ENCODE data around the gene PSMD13. TPM values are rescaled to one million over a fixed set of nuclear protein-coding genes. Genes with fewer than 3 reads are reported as not detected.

The PSMD13 gene
- total RNA-seq, 1 donor, result 130 TPM

- DNase-seq (ENCODE audit: low read depth), result no peak
- no peak overlapping the region for H3K4me3 ChIP-seq (ENCODE audit: low read depth, low read length)
- no peak for TF ChIP-seq CTCF (IDR thresholded peaks at IDR 0.05; ENCODE audit: insufficient read depth, low read depth, low read length)
These were observed 15.2 kb upstream of the PSMD13 start for GRCh38 chr11:221539-221938.

GRCh38 chr11:221998-222789, 14.6 kb upstream of the PSMD13 start:
- TF ChIP-seq CTCF (IDR thresholded peaks at IDR 0.05; ENCODE audit: insufficient read depth, low read depth, low read length), result no peak
- no peak overlapping the region for H3K4me3 ChIP-seq (ENCODE audit: low read depth, low read length)
- no peak for DNase-seq (ENCODE audit: low read depth)

GRCh38 chr11:223026-223789, 13.6 kb upstream of the PSMD13 start:
- DNase-seq (ENCODE audit: low read depth), result no peak
- TF ChIP-seq CTCF (IDR thresholded peaks at IDR 0.05; ENCODE audit: insufficient read depth, low read depth, low read length), result no peak
- no peak overlapping the region for H3K4me3 ChIP-seq (ENCODE audit: low read depth, low read length)

- no peak for TF ChIP-seq CTCF (IDR thresholded peaks at IDR 0.05; ENCODE audit: insufficient read depth, low read depth, low read length)
- no peak overlapping the region for H3K4me3 ChIP-seq (ENCODE audit: low read depth, low read length)
- DNase-seq (ENCODE audit: low read depth), result no peak
These were observed 12.9 kb upstream of the PSMD13 start for GRCh38 chr11:223884-224283.

GRCh38 chr11:224424-224823, 12.4 kb upstream of the PSMD13 start:
- no peak for DNase-seq (ENCODE audit: low read depth)

More at GRCh38 chr11:224424-224823, 12.4 kb upstream of the PSMD13 start:
- no peak overlapping the region for H3K4me3 ChIP-seq (ENCODE audit: low read depth, low read length)
- TF ChIP-seq CTCF (IDR thresholded peaks at IDR 0.05; ENCODE audit: insufficient read depth, low read depth, low read length), result no peak

All from fibroblast of villous mesenchyme (primary cell).